H1 (cell line): ENCODE results near the gene THAP4. TPM values are rescaled to one million over a fixed set of nuclear protein-coding genes. Genes with fewer than 3 reads are reported as not detected.

Source experiments
- CTCF ChIA-PET: fragments of 300-600 bp; sonication (Branson Sonifier 250); formaldehyde crosslinking; loops from one replicate; lab custom pipeline; 2021; ENCODE audit not compliant: partially characterized antibody; lab: Charles Lee
- POLR2A ChIA-PET: fragments of 300-600 bp; sonication (Branson Sonifier 250); formaldehyde crosslinking; loops from one replicate; lab custom pipeline; 2021; ENCODE audit warnings: inconsistent platforms; ENCODE audit not compliant: partially characterized antibody; lab: Charles Lee
- DNase-seq, 2 experiments: peaks; one replicate each; pipeline versions ENCODE4 v3.0.0 to v3.0.0-alpha.2; 2010 to 2022; ENCODE audit warnings: low spot score in 2 of 2, low read depth in 1 of 2, mixed read lengths in 1 of 2
- FAIRE-seq: peaks from 2 replicates; lab custom pipeline; 2011; peaks lifted over from hg19 to GRCh38; lab: Jason Lieb, UNC
- H2AFZ ChIP-seq: 2 replicates; pipeline ENCODE4 v1.8.1; 2012; ENCODE audit warnings: low read length, inconsistent platforms
- H2AK5ac ChIP-seq: 2 replicates; pipeline ENCODE4 v1.6.1; 2013; ENCODE audit warnings: low read depth, low read length
- H2BK120ac ChIP-seq: replicated peaks from 2 replicates; pipeline ENCODE3; 2013; ENCODE audit warnings: low read depth, low read length, inconsistent platforms
- H2BK12ac ChIP-seq: 2 replicates; pipeline ENCODE4 v1.6.1; 2013; ENCODE audit warnings: low read depth, low read length
- H2BK15ac ChIP-seq: 2 replicates; pipeline ENCODE4 v1.6.1; 2013; ENCODE audit warnings: low read length
- H2BK20ac ChIP-seq: 2 replicates; pipeline ENCODE4 v1.6.1; 2013; ENCODE audit warnings: low read length
- H2BK5ac ChIP-seq: 2 replicates; pipeline ENCODE4 v1.6.1; 2013; ENCODE audit warnings: low read depth, low read length
- H3K14ac ChIP-seq: 2 replicates; pipeline ENCODE4 v1.6.1; 2013; ENCODE audit warnings: inconsistent platforms; ENCODE audit not compliant: insufficient read length
- H3K18ac ChIP-seq: 2 replicates; pipeline ENCODE4 v1.6.1; 2013; ENCODE audit warnings: low read length; ENCODE audit errors: extremely low read depth
- H3K23ac ChIP-seq: 2 replicates; pipeline ENCODE4 v1.6.1; 2013; ENCODE audit warnings: inconsistent platforms; ENCODE audit not compliant: insufficient read length
- H3K23me2 ChIP-seq: 2 replicates; pipeline ENCODE4 v1.6.1; 2013; ENCODE audit warnings: low read depth, low read length
- H3K27ac ChIP-seq: 2 replicates; pipeline ENCODE4 v1.6.1; 2011; ENCODE audit warnings: low read depth, low read length, inconsistent platforms
- H3K27me3 ChIP-seq, 4 experiments: replicated peaks in 1 of 4; 1 replicate in 1 of 4; 2 replicates in 3 of 4; pipeline versions ENCODE4 v1.6.1 to v1.8.1; 2011 to 2013; ENCODE audit warnings: low read length in 3 of 4, mild to moderate bottlenecking in 3 of 4, inconsistent platforms in 2 of 4, mixed read lengths in 2 of 4, moderate library complexity in 1 of 4; ENCODE audit not compliant: control insufficient read depth in 3 of 4, insufficient read depth in 3 of 4; ENCODE audit errors: extremely low read depth in 1 of 4
- H3K36me3 ChIP-seq, 4 experiments: 2 replicates each; pipeline versions ENCODE4 v1.6.1 to v1.8.1; 2011 to 2013; ENCODE audit warnings: mild to moderate bottlenecking in 4 of 4, low read length in 3 of 4, moderate library complexity in 2 of 4, control low read depth in 1 of 4, inconsistent platforms in 1 of 4; ENCODE audit not compliant: insufficient read depth in 4 of 4, control insufficient read depth in 2 of 4
- H3K4ac ChIP-seq: replicated peaks from 2 replicates; pipeline ENCODE3; 2013; ENCODE audit warnings: low read length, low read depth, mixed read lengths, inconsistent platforms; ENCODE audit not compliant: insufficient read length
- H3K4me1 ChIP-seq, 4 experiments: replicated peaks in 1 of 4; 1 replicate in 1 of 4; 2 replicates in 3 of 4; pipeline versions ENCODE4 v1.6.1 to v1.8.1; 2011 to 2013; ENCODE audit warnings: low read length in 3 of 4, inconsistent platforms in 2 of 4, mixed read lengths in 1 of 4; ENCODE audit not compliant: insufficient read depth in 4 of 4, control insufficient read depth in 3 of 4
- H3K4me2 ChIP-seq, 2 experiments: 2 replicates each; pipeline versions ENCODE4 v1.6.1 to v1.8.1; 2011 to 2013; ENCODE audit warnings: low read depth in 2 of 2, low read length in 2 of 2, control low read depth in 1 of 2, inconsistent platforms in 1 of 2, mild to moderate bottlenecking in 1 of 2; ENCODE audit not compliant: insufficient read depth in 1 of 2
- H3K4me3 ChIP-seq, 4 experiments: fragments of 200-600, 300-600 bp in 1 of 4; sonication (generic), shearing (Covaris generic), sonication (Bioruptor Twin) in 1 of 4; 2 replicates each; pipeline versions ENCODE4 v1.5.1 to v1.8.1; 2011 to 2016; ENCODE audit warnings: low read length in 4 of 4, low read depth in 3 of 4, control low read depth in 2 of 4, inconsistent platforms in 2 of 4, mild to moderate bottlenecking in 2 of 4, mixed read lengths in 1 of 4, moderate library complexity in 1 of 4; ENCODE audit not compliant: insufficient read depth in 2 of 4; ENCODE audit errors: extremely low read depth in 1 of 4
- H3K56ac ChIP-seq: replicated peaks from 2 replicates; pipeline ENCODE3; 2013; ENCODE audit warnings: low read depth, mild to moderate bottlenecking, mixed read lengths, low read length, inconsistent platforms; ENCODE audit not compliant: insufficient read length
- H3K79me1 ChIP-seq: 2 replicates; pipeline ENCODE4 v1.6.1; 2013; ENCODE audit warnings: low read depth, low read length, control low read depth
- H3K79me2 ChIP-seq, 2 experiments: 2 replicates each; pipeline versions ENCODE4 v1.6.1 to v1.8.1; 2012 to 2013; ENCODE audit warnings: low read length in 2 of 2, mild to moderate bottlenecking in 2 of 2, inconsistent platforms in 1 of 2; ENCODE audit not compliant: insufficient read depth in 2 of 2, control insufficient read depth in 1 of 2
- H3K9ac ChIP-seq, 4 experiments: replicated peaks in 1 of 4; 1 replicate in 1 of 4; 2 replicates in 3 of 4; pipeline versions ENCODE4 v1.6.1 to v1.8.1; 2011 to 2013; ENCODE audit warnings: low read depth in 3 of 4, low read length in 3 of 4, control low read depth in 2 of 4, mild to moderate bottlenecking in 2 of 4, moderate library complexity in 2 of 4, inconsistent platforms in 1 of 4; ENCODE audit errors: extremely low read depth in 1 of 4
- H3K9me3 ChIP-seq, 2 experiments: 2 replicates each; pipeline versions ENCODE4 v1.6.1 to v1.8.1; 2012 to 2013; ENCODE audit warnings: mild to moderate bottlenecking in 2 of 2, moderate library complexity in 2 of 2, control low read depth in 1 of 2, inconsistent platforms in 1 of 2, low read depth in 1 of 2, low read length in 1 of 2, mixed read lengths in 1 of 2; ENCODE audit not compliant: insufficient read depth in 2 of 2
- H4K20me1 ChIP-seq, 2 experiments: replicated peaks in 1 of 2; 2 replicates each; pipeline versions ENCODE3 to v1.8.1; 2011 to 2013; ENCODE audit warnings: inconsistent platforms in 2 of 2, low read length in 2 of 2, mild to moderate bottlenecking in 1 of 2; ENCODE audit not compliant: insufficient read depth in 2 of 2, control insufficient read depth in 1 of 2
- H4K5ac ChIP-seq: 2 replicates; pipeline ENCODE4 v1.6.1; 2013; ENCODE audit warnings: low read length, low read depth, mixed read lengths, inconsistent platforms; ENCODE audit not compliant: insufficient read length
- H4K8ac ChIP-seq: 2 replicates; pipeline ENCODE4 v1.8.0; 2013; ENCODE audit warnings: mild to moderate bottlenecking, moderate library complexity, low read length, inconsistent platforms; ENCODE audit not compliant: insufficient read depth; ENCODE audit errors: extremely low read depth
- H4K91ac ChIP-seq: replicated peaks from 2 replicates; pipeline ENCODE3; 2013; ENCODE audit warnings: low read length, mixed read lengths, inconsistent platforms; ENCODE audit not compliant: insufficient read length
- BRCA1 ChIP-seq: IDR thresholded peaks from 2 replicates; pipeline ENCODE4 v1.6.1; 2012; ENCODE audit warnings: low read depth, low read length, improper control_type of control experiment
- CEBPB ChIP-seq: IDR thresholded peaks from 2 replicates; pipeline ENCODE4 v1.6.1; 2012; ENCODE audit warnings: low read depth, low read length
- EZH2 ChIP-seq: fragments of 200-600 bp; sonication (generic); IDR thresholded peaks from 2 replicates; pipeline ENCODE4 v1.7.1; 2012; ENCODE audit warnings: low read depth, mild to moderate bottlenecking, moderate library complexity, low read length, inconsistent platforms; ENCODE audit not compliant: severe bottlenecking
- FOSL1 ChIP-seq: IDR thresholded peaks from 2 replicates; pipeline ENCODE4 v1.6.1; 2011; ENCODE audit warnings: mild to moderate bottlenecking, low read depth, low read length, moderate library complexity; ENCODE audit not compliant: insufficient read depth
- GTF2F1 ChIP-seq: IDR thresholded peaks from 2 replicates; pipeline ENCODE4 v1.6.1; 2012; ENCODE audit warnings: low read depth, low read length, improper control_type of control experiment, borderline replicate concordance
- HDAC6 ChIP-seq: IDR thresholded peaks from one replicate; pipeline ENCODE4 v1.7.1; 2012; ENCODE audit warnings: low read depth, mild to moderate bottlenecking, inconsistent platforms, low read length, moderate library complexity
- KDM5A ChIP-seq: fragments of 200-600 bp; IDR thresholded peaks from 2 replicates; pipeline ENCODE4 v1.7.1; 2012; ENCODE audit warnings: mild to moderate bottlenecking, low read length, inconsistent platforms, mixed read lengths
- SIX5 ChIP-seq: IDR thresholded peaks from 2 replicates; pipeline ENCODE4 v1.6.1; 2011; ENCODE audit warnings: mild to moderate bottlenecking, low read depth, low read length
- SP1 ChIP-seq: IDR thresholded peaks from 2 replicates; pipeline ENCODE4 v1.6.1; 2011; ENCODE audit warnings: low read depth, low read length
- SRF ChIP-seq: IDR thresholded peaks from 2 replicates; pipeline ENCODE4 v1.6.1; 2011; ENCODE audit warnings: mild to moderate bottlenecking, low read depth, low read length, moderate library complexity
- TCF12 ChIP-seq: IDR thresholded peaks from 2 replicates; pipeline ENCODE4 v1.6.1; 2011; ENCODE audit warnings: low read depth, mild to moderate bottlenecking, low read length
- YY1 ChIP-seq: IDR thresholded peaks from 2 replicates; pipeline ENCODE4 v1.6.1; 2011; ENCODE audit warnings: low read depth, mild to moderate bottlenecking, low read length
- ZNF274 ChIP-seq: IDR thresholded peaks from 2 replicates; pipeline ENCODE4 v1.7.0; 2012; ENCODE audit warnings: low read length, borderline replicate concordance; ENCODE audit errors: extremely low read depth
- WGBS, 2 experiments: shearing (Covaris generic) in 1 of 2; methylation state at CpG; one replicate each; pipeline versions ENCODE4 v1.1.6 to v1.1.7; 2013 to 2015; ENCODE audit warnings: low lambda C conversion rate in 2 of 2, mixed read lengths in 2 of 2, inconsistent platforms in 1 of 2, low coverage in 1 of 2, missing lambda C conversion rate in 1 of 2; ENCODE audit not compliant: insufficient replicate concordance in 2 of 2, insufficient coverage in 1 of 2, insufficient read length in 1 of 2; ENCODE audit errors: extremely low coverage in 1 of 2, missing lambda C conversion rate in 1 of 2; 5-methylcytosine and 5-hydroxymethylcytosine counted together
- polyA plus RNA-seq, 7 experiments: library from polyadenylated mRNA; depleted of rRNA in 3 of 7; stranded (reverse) in 5 of 7; unstranded in 2 of 7; fragments of >200 nt in 5 of 7; fragments of 200-250 nt in 2 of 7; gene quantifications; 1 replicate in 5 of 7; 2 replicates in 1 of 7; 4 replicates in 1 of 7; pipeline versions ENCODE4 v1.2.1 to v1.2.3, GENCODE V29; 2011 to 2013; ENCODE audit warnings: missing spikeins in 2 of 7, mixed read lengths in 2 of 7
- total RNA-seq: library from RNA; stranded (reverse); fragmentation: NEBNext Ultra II Directional; extraction: Animal tissue kit (Norgen Biotek cat#: 25700); gene quantifications from 2 replicates; pipeline ENCODE4 v1.2.1, GENCODE V29; 2021

THAP4 gene
- total and polyA plus RNA-seq, 2 of the 8 experiments (the other 6 are each of a cell fraction or from before 2014, with no cell fraction given): 78.9 to 83.6 TPM

DNA sequence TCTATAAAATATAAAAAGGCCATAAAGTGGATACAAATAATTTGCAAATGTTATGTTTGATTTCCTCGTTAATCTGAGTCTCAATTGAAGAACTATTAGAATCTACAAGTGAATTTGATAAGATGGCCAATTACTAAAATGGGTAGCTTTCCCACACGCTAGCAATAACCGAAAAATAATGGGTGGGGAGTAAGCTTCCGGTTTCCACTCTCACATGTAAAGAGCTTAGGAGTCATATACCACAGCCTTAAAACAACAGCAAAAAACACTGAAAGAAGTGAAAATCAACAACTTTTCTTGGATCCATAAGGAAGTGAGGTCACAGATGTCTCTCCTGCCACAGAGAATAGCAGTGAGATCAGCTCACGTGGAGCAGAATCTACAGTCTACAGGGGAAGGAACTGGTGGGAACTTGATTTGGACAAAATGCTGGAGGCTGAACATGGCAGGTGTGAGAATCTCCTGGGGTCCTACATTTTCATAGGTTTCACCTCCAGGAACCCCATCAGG is 18.6 kb downstream of the THAP4 start:
- DNase-seq: no peak
- Histone ChIP-seq H4K91ac (no peak overlapping the region), H3K4me2 (no peak overlapping the region; a peak in 1 of 4 replicates), H4K8ac (no peak overlapping the region), H2BK20ac (no peak overlapping the region), H3K27me3 (no peaks in the 10 kb centered on the region), H2AK5ac (no peak overlapping the region), H2BK120ac (no peak overlapping the region), H3K79me2 (peaks cover 2 to 22% of the 10 kb centered on the region in 2 experiments; a peak in 2 of 4 replicates), H3K23me2 (peaks cover 4% of the 10 kb centered on the region; the same call in 1 of the 2 replicates), H3K36me3 (no peaks in the 10 kb centered on the region), H3K18ac (no peak overlapping the region), H4K5ac (no peak overlapping the region), H3K79me1 (peaks cover 9% of the 10 kb centered on the region; the same call in 1 of the 2 replicates), H3K23ac (no peak overlapping the region), H3K4me3 (no peak overlapping the region), H3K9me3 (no peaks in the 10 kb centered on the region), H3K56ac (no peak overlapping the region), H2AFZ (no peak overlapping the region), H2BK5ac (no peak overlapping the region), H3K4me1 (peaks cover 0 to 6% (median 2%) of the 10 kb centered on the region in 4 experiments; a peak in 5 of 7 replicates), H2BK15ac (no peak overlapping the region), H4K20me1 (peaks cover 0 to 6% of the 10 kb centered on the region in 2 experiments), H3K27ac (no peak overlapping the region), H3K9ac (no peak overlapping the region), H3K14ac (no peak overlapping the region), H3K4ac (no peak overlapping the region), H2BK12ac (no peak overlapping the region)
- CTCF ChIA-PET: interaction anchor here (0.6 to 1.4 kb wide), 5 partner anchors 12 to 104 kb away, joined by 3 to 4 read pairs (median 3); no protein-coding TSS in a partner anchor
- POLR2A ChIA-PET: interaction anchor here (1.5 to 2.3 kb wide), 2 partner anchors 11 to 19 kb away, joined by 5 to 7 read pairs; partner anchors contain the start of genes ATG4B and THAP4
- no peak for FAIRE-seq
- WGBS, 2 experiments: 90% methylated on average over 5 of the region's 5 CpGs; no CpG with 5 or more reads in 1 of the 2 experiments
- TF ChIP-seq GTF2F1: no peak
- no peak for TF ChIP-seq HDAC6
- no peak for TF ChIP-seq ZNF274
- no peak for TF ChIP-seq YY1
- no peak for TF ChIP-seq TCF12
- no peak for TF ChIP-seq KDM5A
- TF ChIP-seq SIX5: no peak
- TF ChIP-seq SP1: no peak
- TF ChIP-seq SRF: no peak
- no peak for TF ChIP-seq EZH2
- no peak for TF ChIP-seq CEBPB
- TF ChIP-seq FOSL1: no peak
- no peak for TF ChIP-seq BRCA1
